Thoracic aorta (tissue), 2 donors: ENCODE data around the gene RXRB. TPM values are rescaled to one million over a fixed set of nuclear protein-coding genes. Genes with fewer than 3 reads are reported as not detected.

ENCODE experiments used
- ATAC-seq: fragments of 150-250 bp; one replicate; pipeline ENCODE4 v1.8.0; 2017; ENCODE audit warnings: low read depth; ENCODE audit not compliant: insufficient number of reproducible peaks, low FRiP score
- DNase-seq: peaks from one replicate; pipeline ENCODE4 v3.0.0-alpha.2; 2020; ENCODE audit warnings: low spot score
- H3K27ac ChIP-seq, 2 donors: fragments of 200-600 bp; sonication (generic); 1 replicate in 1 of 2; 2 replicates in 1 of 2; pipeline ENCODE4 v1.5.1; 2016; ENCODE audit warnings: mild to moderate bottlenecking in 2 of 2, moderate library complexity in 2 of 2
- H3K27me3 ChIP-seq: fragments of 200-600 bp; sonication (generic); replicated peaks from 2 replicates; pipeline ENCODE4 v1.6.0; 2016; ENCODE audit warnings: mild to moderate bottlenecking; ENCODE audit not compliant: insufficient read depth
- H3K36me3 ChIP-seq: fragments of 200-600 bp; sonication (generic); one replicate; pipeline ENCODE4 v1.5.1; 2016
- H3K4me1 ChIP-seq, 2 donors: fragments of 200-600 bp; sonication (generic); 1 replicate in 1 of 2; 2 replicates in 1 of 2; pipeline versions ENCODE4 v1.5.1 to v1.6.0; 2016; ENCODE audit warnings: low read depth in 2 of 2, mild to moderate bottlenecking in 1 of 2; ENCODE audit not compliant: control insufficient read depth in 1 of 2
- H3K4me3 ChIP-seq: fragments of 200-600 bp; sonication (generic); 2 replicates; pipeline ENCODE4 v1.5.1; 2016; ENCODE audit warnings: mild to moderate bottlenecking
- H3K9me3 ChIP-seq: fragments of 200-600 bp; sonication (generic); 2 replicates; pipeline ENCODE4 v1.5.1; 2016
- CTCF ChIP-seq: fragments of 200-600 bp; sonication (generic); IDR thresholded peaks from one replicate; pipeline ENCODE4 v1.5.1; 2019; ENCODE audit warnings: antibody characterized with exemption
- total RNA-seq, 2 donors: library from RNA; depleted of rRNA; stranded (reverse); fragments of >200 nt; gene quantifications; one replicate each; pipeline versions ENCODE4 v1.1.0 to v1.2.3, GENCODE V29; 2016

RXRB gene
- total RNA-seq, 2 donors from 2014 or later, result 38.7 to 47.2 TPM

DNA sequence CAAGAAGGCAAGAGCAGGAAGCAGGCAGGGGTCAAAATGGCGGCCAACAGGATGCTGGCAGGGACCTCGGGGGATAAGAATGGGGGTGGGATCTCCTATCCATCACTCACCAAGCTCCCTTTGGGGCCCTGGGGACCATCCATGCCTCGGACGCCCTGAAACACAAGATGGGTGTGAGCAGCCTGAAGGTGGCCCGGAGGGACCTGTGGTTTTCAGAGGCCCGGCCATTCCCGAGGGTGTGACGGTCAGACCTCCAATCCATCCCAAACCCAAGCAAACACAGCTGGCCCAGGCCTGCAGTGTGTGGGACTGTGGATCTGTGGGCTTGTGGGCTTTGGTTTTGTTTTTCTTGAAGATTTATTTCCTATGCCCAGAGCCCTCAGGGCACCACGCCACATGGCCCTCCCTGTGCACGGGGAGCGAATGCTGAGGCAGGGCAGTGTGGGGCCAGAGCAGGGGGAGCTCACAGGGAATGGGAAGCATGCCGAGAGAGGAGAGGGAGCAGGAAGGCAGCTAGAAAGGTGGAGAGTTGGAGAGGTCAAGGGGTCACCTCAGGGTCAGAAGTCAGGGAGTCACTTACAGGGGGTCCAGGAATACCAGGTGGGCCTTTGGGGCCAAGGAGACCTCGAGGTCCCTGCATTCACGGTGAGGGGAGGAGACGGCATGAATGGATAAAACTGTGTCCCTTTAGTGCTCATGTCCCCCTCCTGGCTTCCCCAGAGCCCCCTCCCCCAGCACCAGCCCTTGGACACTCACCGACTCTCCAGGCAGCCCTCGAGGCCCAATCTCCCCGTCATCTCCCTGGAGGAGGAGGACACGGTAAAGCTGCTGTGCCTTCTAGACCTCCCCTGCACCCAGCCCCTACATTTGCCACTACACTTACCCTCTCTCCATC, 22.7 kb downstream of the RXRB start:
- Histone ChIP-seq H3K36me3 (no peaks in the 10 kb centered on the region), H3K4me1 (no peaks in the 10 kb centered on the region), H3K27ac (no peak overlapping the region), H3K27me3 (no peaks in the 10 kb centered on the region), H3K9me3 (no peaks in the 10 kb centered on the region), H3K4me3 (no peak overlapping the region)
- ATAC-seq, result no peak
- no peak for TF ChIP-seq CTCF
- no peak for DNase-seq

GRCh38 chr6:33176906-33177305, 23.6 kb downstream of the RXRB start:
- H3K27ac ChIP-seq, result no peak overlapping the region
- no peak overlapping the region for H3K4me3 ChIP-seq
- H3K9me3 ChIP-seq, result no peaks in the 10 kb centered on the region
- no peaks in the 10 kb centered on the region for H3K4me1 ChIP-seq
- ATAC-seq (no peak), DNase-seq (no peak)
- H3K36me3 ChIP-seq, result no peaks in the 10 kb centered on the region
- no peaks in the 10 kb centered on the region for H3K27me3 ChIP-seq
- TF ChIP-seq CTCF, result no peak

DNA sequence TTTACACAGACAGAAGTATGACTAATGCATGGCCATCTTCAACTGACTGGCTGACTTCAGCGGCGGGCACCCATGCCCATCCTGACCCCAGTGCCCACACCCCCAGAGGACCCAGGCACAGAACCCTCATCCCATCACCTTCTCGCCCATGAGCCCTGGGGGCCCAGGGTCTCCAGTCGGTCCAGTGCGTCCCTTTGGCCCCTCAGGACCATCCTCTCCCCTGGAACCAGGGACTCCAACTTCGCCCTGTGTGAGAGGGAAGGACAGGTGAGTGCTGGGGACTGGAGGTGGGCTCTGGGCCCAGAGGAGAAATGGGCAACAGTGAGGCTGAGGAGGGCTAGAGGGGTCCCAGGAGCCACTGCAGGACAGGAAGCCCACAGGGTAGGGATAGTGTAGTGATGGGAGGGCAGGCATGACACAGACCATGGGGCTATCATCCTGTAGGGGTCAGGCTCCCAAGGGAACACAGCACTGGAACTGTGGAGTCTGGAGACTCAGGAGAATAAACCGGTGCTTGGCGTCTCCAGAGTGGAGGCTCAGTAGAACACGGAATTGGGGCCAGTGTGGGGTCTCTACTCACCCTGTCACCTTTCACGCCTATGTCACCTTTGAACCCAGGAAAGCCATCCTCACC, 24.9 kb downstream of the RXRB start:
- Histone ChIP-seq H3K36me3 (no peaks in the 10 kb centered on the region), H3K27me3 (no peaks in the 10 kb centered on the region), H3K4me1 (no peaks in the 10 kb centered on the region), H3K9me3 (no peaks in the 10 kb centered on the region), H3K27ac (no peak overlapping the region), H3K4me3 (no peak overlapping the region)
- DNase-seq (no peak), ATAC-seq (no peak)
- no peak for TF ChIP-seq CTCF

DNA sequence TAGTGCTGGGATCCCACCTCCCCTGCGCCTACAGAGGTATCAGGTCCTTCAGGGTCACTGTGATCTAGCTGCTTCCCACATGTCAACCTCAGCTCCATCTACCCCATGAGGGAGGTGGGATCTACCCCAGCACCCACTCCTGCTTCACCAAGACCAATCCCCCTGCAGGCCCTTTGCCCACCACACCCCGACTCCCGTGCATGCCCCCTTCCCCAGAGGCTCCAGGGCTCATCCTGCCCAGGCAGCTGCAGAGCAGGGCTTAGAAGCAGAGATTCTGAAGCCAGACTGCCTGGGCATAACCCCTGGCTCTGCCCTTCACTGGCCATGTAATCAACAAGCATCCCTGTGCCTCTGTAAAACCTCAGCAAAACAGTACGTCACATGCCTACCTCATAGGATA, 25.7 kb downstream of the RXRB start:
- Histone ChIP-seq H3K9me3 (no peaks in the 10 kb centered on the region), H3K36me3 (no peaks in the 10 kb centered on the region), H3K4me1 (no peaks in the 10 kb centered on the region), H3K4me3 (no peak overlapping the region), H3K27me3 (no peaks in the 10 kb centered on the region), H3K27ac (no peak overlapping the region)
- TF ChIP-seq CTCF, result no peak
- no peak for DNase-seq
- ATAC-seq, result no peak

GRCh38 chr6:33173535-33174180, 26.8 kb downstream of the RXRB start:
- Histone ChIP-seq H3K4me1 (no peaks in the 10 kb centered on the region), H3K9me3 (no peaks in the 10 kb centered on the region), H3K36me3 (no peaks in the 10 kb centered on the region), H3K27ac (no peak overlapping the region), H3K4me3 (no peak overlapping the region), H3K27me3 (no peaks in the 10 kb centered on the region)
- DNase-seq (no peak), ATAC-seq (no peak)
- no peak for TF ChIP-seq CTCF
